Stimulated activated naive CD4-positive, alpha-beta T cell treated with Interleukin-2 at 50 U/mL for 16 hours (primary cell): ENCODE data around the gene ADCY3.

ENCODE experiments used
- DNase-seq: peaks from one replicate; lab custom pipeline; 2025; lab: John Stamatoyannopoulos, UW

The ADCY3 gene

GRCh38 chr2:24874035-24874434 is 46.0 kb downstream of the ADCY3 start:
- DNase-seq, result no peak

- no peak for DNase-seq
These were observed 46.4 kb downstream of the ADCY3 start for GRCh38 chr2:24873619-24874018.

- DNase-seq, result no peak
These were observed 47.5 kb downstream of the ADCY3 start for GRCh38 chr2:24872344-24873115.

GRCh38 chr2:24871852-24872333 is 48.1 kb downstream of the ADCY3 start:
- DNase-seq, result no peak

GRCh38 chr2:24870891-24871705 is 48.9 kb downstream of the ADCY3 start:
- DNase-seq, result no peak

GRCh38 chr2:24870440-24870839 is 49.6 kb downstream of the ADCY3 start:
- no peak for DNase-seq

GRCh38 chr2:24866946-24867345 is 53.1 kb downstream of the ADCY3 start:
- no peak for DNase-seq

- no peak for DNase-seq
These were observed 56.4 kb downstream of the ADCY3 start for GRCh38 chr2:24863641-24864040.

- DNase-seq, result no peak
These were observed 58.5 kb downstream of the ADCY3 start for GRCh38 chr2:24861500-24861899.

GRCh38 chr2:24860631-24861030 is 59.4 kb downstream of the ADCY3 start:
- no peak for DNase-seq

- no peak for DNase-seq
These were observed 60.0 kb downstream of the ADCY3 start for GRCh38 chr2:24859968-24860600.

- DNase-seq, result no peak
These were observed 61.0 kb downstream of the ADCY3 start for GRCh38 chr2:24858996-24859395.

GRCh38 chr2:24857746-24858145 is 62.3 kb downstream of the ADCY3 start:
- no peak for DNase-seq

- DNase-seq, result no peak
These were observed 63.2 kb downstream of the ADCY3 start for GRCh38 chr2:24856791-24857211.

GRCh38 chr2:24855726-24856125 is 64.3 kb downstream of the ADCY3 start:
- no peak for DNase-seq

- no peak for DNase-seq
These were observed 64.9 kb downstream of the ADCY3 start for GRCh38 chr2:24855022-24855622.

GRCh38 chr2:24853996-24854395 is 66.0 kb downstream of the ADCY3 start:
- DNase-seq, result no peak

GRCh38 chr2:24853046-24853445 is 67.0 kb downstream of the ADCY3 start:
- no peak for DNase-seq

GRCh38 chr2:24852431-24853020 is 67.5 kb downstream of the ADCY3 start:
- no peak for DNase-seq

- DNase-seq, result no peak
These were observed 68.0 kb downstream of the ADCY3 start for GRCh38 chr2:24852026-24852425.

- no peak for DNase-seq
These were observed 69.1 kb downstream of the ADCY3 start for GRCh38 chr2:24850944-24851343.

GRCh38 chr2:24845691-24846090 is 74.3 kb downstream of the ADCY3 start:
- no peak for DNase-seq
